GM23338 (cell line): ENCODE results near the gene FGGY.

Experiments used
- CTCF ChIP-seq, 2 experiments: fragments of 200-600 bp in 1 of 2; sonication (generic) in 1 of 2; conservative IDR thresholded peaks; 2 replicates each; pipeline versions ENCODE4 v1.5.1 to v1.6.1; 2016 to 2017; ENCODE audit warnings: antibody characterized with exemption in 2 of 2, low read depth in 2 of 2, mild to moderate bottlenecking in 2 of 2, moderate library complexity in 1 of 2
- EZH2phosphoT487 ChIP-seq: fragments of 200-600 bp; sonication (generic); IDR thresholded peaks from one replicate; pipeline ENCODE4 v1.8.1; 2018; ENCODE audit warnings: antibody characterized with exemption; ENCODE audit not compliant: unreplicated experiment
- REST ChIP-seq: IDR thresholded peaks from one replicate; pipeline ENCODE4 v1.6.1; 2018; ENCODE audit warnings: antibody characterized with exemption; ENCODE audit not compliant: unreplicated experiment

GRCh38 chr1:59574085-59574484, 277.2 kb downstream of the FGGY start:
- TF ChIP-seq EZH2phosphoT487 (no peak), CTCF (conservative IDR thresholded peaks at IDR 0.05; ENCODE audit: low read depth in 2 of 2) (no peak), REST (no peak)
